Suprapubic skin (tissue), 4 donors: ENCODE data around the gene ZNF804B. TPM values are rescaled to one million over a fixed set of nuclear protein-coding genes. Genes with fewer than 3 reads are reported as not detected.

Experiments used
- DNase-seq, 2 donors: peaks; one replicate each; pipeline ENCODE4 v3.0.0-alpha.2; 2019; ENCODE audit warnings: low spot score in 2 of 2
- H3K27ac ChIP-seq: fragments of 200-600 bp; sonication (generic); one replicate; pipeline ENCODE4 v1.5.1; 2019
- H3K27me3 ChIP-seq: fragments of 200-600 bp; sonication (generic); one replicate; pipeline ENCODE4 v1.5.1; 2019
- H3K36me3 ChIP-seq: fragments of 200-600 bp; sonication (generic); one replicate; pipeline ENCODE4 v1.5.1; 2019
- H3K4me1 ChIP-seq: fragments of 200-600 bp; sonication (generic); one replicate; pipeline ENCODE4 v1.5.1; 2019
- H3K4me3 ChIP-seq: fragments of 200-600 bp; sonication (generic); one replicate; pipeline ENCODE4 v1.5.1; 2019; ENCODE audit warnings: mild to moderate bottlenecking
- H3K9me3 ChIP-seq: fragments of 200-600 bp; sonication (generic); one replicate; pipeline ENCODE4 v1.5.1; 2019
- EP300 ChIP-seq: sonication (generic); formaldehyde crosslinking; IDR thresholded peaks from one replicate; pipeline ENCODE4 v1.6.1; 2017; ENCODE audit warnings: antibody characterized with exemption
- POLR2A ChIP-seq, 2 donors: fragments of 450-650 bp; IDR thresholded peaks; one replicate each; pipeline ENCODE4 v1.6.1; 2017; ENCODE audit warnings: antibody characterized with exemption in 2 of 2, mild to moderate bottlenecking in 2 of 2, moderate library complexity in 2 of 2
- POLR2AphosphoS5 ChIP-seq, 3 donors: sonication (generic); formaldehyde crosslinking; IDR thresholded peaks; one replicate each; pipeline ENCODE4 v1.6.1; 2017; ENCODE audit warnings: antibody characterized with exemption in 3 of 3
- WGBS: methylation state at CpG from one replicate; pipeline ENCODE4 v1.1.5; 2018; 5-methylcytosine and 5-hydroxymethylcytosine counted together
- total RNA-seq, 4 donors: library from RNA; depleted of rRNA; stranded (reverse); fragments of >200 nt; gene quantifications; one replicate each; pipeline ENCODE4 v1.1.0, GENCODE V29; 2016
- TF ChIP-seq, protein P1 (sequence below), 2 donors: fragments of 200-600 bp in 1 of 2; fragments of 450-650 bp in 1 of 2; sonication (generic) in 1 of 2; IDR thresholded peaks; one replicate each; pipeline ENCODE4 v1.5.1; 2016 to 2019; ENCODE audit warnings: antibody characterized with exemption in 2 of 2, mild to moderate bottlenecking in 1 of 2, moderate library complexity in 1 of 2

ZNF804B gene
- total RNA-seq, 4 donors from 2014 or later = not detected

DNA sequence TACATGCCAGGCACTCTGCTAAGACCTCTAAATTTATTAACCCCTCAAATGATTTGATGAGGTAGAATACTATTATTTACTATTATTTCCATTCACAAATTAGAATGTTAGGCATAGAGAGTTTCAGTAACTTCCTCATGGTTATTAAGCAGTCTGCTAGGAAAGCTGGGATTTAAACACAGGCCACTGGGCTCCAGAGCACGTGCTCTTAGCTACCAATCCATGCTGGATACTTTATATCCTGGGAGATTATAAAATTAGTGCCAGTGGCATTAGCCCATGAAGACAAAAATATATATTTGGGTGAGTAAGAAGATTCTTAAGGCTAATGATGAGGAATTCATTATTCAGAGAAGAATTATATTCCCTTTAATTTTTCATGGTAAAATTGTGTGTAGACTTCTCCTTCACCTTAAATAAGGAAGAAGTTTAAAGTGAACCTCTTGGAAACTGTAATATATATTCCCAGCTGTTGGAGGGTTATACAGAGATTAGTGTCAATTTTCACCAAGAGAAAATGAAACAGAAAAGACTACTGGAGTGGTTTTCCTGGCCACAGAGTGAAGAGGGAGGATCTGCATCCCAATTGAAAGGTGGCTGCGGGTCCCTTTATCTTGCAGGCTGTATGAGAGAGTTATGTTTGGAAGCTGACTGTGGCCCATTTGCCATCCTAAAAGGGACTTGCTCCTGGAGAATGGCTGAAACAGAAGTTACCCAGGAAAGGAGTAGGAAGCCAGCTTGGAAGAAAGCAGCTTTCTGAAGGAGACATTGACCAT, 370.3 kb downstream of the ZNF804B start:
- Histone ChIP-seq H3K27ac (no peak overlapping the region), H3K4me1 (no peaks in the 10 kb centered on the region), H3K9me3 (no peaks in the 10 kb centered on the region), H3K4me3 (no peak overlapping the region), H3K36me3 (no peaks in the 10 kb centered on the region), H3K27me3 (no peaks in the 10 kb centered on the region)
- 85% methylated on average over 2 of the region's 2 CpGs for WGBS
- no peak for TF ChIP-seq POLR2A (IDR thresholded peaks at IDR 0.05)
- TF ChIP-seq, protein P1, sequence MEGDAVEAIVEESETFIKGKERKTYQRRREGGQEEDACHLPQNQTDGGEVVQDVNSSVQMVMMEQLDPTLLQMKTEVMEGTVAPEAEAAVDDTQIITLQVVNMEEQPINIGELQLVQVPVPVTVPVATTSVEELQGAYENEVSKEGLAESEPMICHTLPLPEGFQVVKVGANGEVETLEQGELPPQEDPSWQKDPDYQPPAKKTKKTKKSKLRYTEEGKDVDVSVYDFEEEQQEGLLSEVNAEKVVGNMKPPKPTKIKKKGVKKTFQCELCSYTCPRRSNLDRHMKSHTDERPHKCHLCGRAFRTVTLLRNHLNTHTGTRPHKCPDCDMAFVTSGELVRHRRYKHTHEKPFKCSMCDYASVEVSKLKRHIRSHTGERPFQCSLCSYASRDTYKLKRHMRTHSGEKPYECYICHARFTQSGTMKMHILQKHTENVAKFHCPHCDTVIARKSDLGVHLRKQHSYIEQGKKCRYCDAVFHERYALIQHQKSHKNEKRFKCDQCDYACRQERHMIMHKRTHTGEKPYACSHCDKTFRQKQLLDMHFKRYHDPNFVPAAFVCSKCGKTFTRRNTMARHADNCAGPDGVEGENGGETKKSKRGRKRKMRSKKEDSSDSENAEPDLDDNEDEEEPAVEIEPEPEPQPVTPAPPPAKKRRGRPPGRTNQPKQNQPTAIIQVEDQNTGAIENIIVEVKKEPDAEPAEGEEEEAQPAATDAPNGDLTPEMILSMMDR (IDR thresholded peaks at IDR 0.05) = no peak
- no peak for TF ChIP-seq POLR2AphosphoS5 (IDR thresholded peaks at IDR 0.05)
- TF ChIP-seq EP300 = no peak
- DNase-seq = no peak

- Histone ChIP-seq H3K4me1 (no peaks in the 10 kb centered on the region), H3K27me3 (no peaks in the 10 kb centered on the region), H3K4me3 (no peak overlapping the region), H3K36me3 (no peaks in the 10 kb centered on the region), H3K9me3 (peaks cover 6% of the 10 kb centered on the region), H3K27ac (no peak overlapping the region)
- TF ChIP-seq POLR2A (IDR thresholded peaks at IDR 0.05) (no peak), EP300 (no peak), POLR2AphosphoS5 (IDR thresholded peaks at IDR 0.05) (no peak)
- TF ChIP-seq, protein P1 (IDR thresholded peaks at IDR 0.05) = no peak
- no peak for DNase-seq
- 81% methylated on average over 3 of the region's 3 CpGs for WGBS
Measured at GRCh38 chr7:89133357-89133756, 373.9 kb downstream of the ZNF804B start.

DNA sequence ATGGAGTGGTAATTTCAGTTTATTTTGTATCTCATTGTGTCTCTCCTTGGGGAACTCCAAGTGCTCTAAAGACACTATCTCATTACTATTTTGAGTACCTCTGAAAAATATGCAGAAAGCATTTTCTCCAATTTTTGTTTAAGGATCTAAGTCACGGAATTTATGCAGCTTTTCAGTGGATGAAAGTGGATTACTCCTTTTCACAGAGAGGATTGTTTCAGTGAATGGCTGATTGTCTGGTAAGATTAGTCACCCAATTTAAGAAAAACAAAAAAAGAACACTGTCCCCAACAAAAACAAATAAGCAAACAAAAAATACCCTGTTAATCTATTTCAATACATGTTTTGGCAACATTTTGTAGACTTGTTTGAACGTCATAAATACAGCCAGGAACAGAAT, 374.3 kb downstream of the ZNF804B start:
- TF ChIP-seq POLR2AphosphoS5 (IDR thresholded peaks at IDR 0.05) = no peak
- Histone ChIP-seq H3K27ac (no peak overlapping the region), H3K4me3 (no peak overlapping the region), H3K27me3 (no peaks in the 10 kb centered on the region), H3K36me3 (no peaks in the 10 kb centered on the region), H3K4me1 (no peaks in the 10 kb centered on the region), H3K9me3 (peaks cover 6% of the 10 kb centered on the region)
- WGBS = 57% methylated on average over 2 of the region's 2 CpGs
- no peak for DNase-seq

DNA sequence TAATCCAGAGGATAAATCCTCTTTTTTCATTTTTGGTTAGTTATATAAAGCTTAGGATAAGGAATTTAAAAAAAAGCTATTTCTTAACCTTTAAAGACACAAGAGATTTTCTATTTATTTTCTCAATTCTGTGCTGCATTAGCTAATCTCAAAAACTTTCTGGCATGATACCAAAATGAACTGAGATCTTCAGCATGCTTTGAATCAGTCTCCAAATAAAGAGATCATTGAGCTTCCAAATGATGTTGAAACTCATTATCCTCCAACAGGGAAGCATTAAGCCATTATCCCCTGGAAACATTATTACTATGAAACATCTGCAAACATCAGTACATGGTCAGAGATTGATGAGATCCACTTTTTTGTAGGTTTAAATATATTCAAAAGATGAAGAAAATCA, 386.3 kb downstream of the ZNF804B start:
- no peaks in the 10 kb centered on the region for H3K36me3 ChIP-seq
- H3K27me3 ChIP-seq = no peaks in the 10 kb centered on the region
- H3K9me3 ChIP-seq = peaks cover 4% of the 10 kb centered on the region
- H3K4me1 ChIP-seq = no peaks in the 10 kb centered on the region
- no peak for DNase-seq
- H3K27ac ChIP-seq = no peak overlapping the region
- H3K4me3 ChIP-seq = no peak overlapping the region
- TF ChIP-seq EP300 (no peak), POLR2A (IDR thresholded peaks at IDR 0.05) (no peak)

GRCh38 chr7:89160107-89160506, 400.6 kb downstream of the ZNF804B start:
- WGBS = 63% methylated on average over 2 of the region's 2 CpGs
- no peaks in the 10 kb centered on the region for H3K36me3 ChIP-seq
- TF ChIP-seq POLR2A (IDR thresholded peaks at IDR 0.05) = no peak
- TF ChIP-seq EP300 = no peak
- no peak for TF ChIP-seq POLR2AphosphoS5 (IDR thresholded peaks at IDR 0.05)
- TF ChIP-seq, protein P1 (IDR thresholded peaks at IDR 0.05) = no peak

GRCh38 chr7:89165421-89165820, 405.9 kb downstream of the ZNF804B start:
- Histone ChIP-seq H3K36me3 (no peaks in the 10 kb centered on the region), H3K27ac (no peak overlapping the region), H3K4me1 (no peaks in the 10 kb centered on the region), H3K9me3 (no peaks in the 10 kb centered on the region), H3K27me3 (no peaks in the 10 kb centered on the region), H3K4me3 (no peak overlapping the region)
- DNase-seq = no peak
- WGBS = 89% methylated on average over 3 of the region's 3 CpGs
- TF ChIP-seq POLR2AphosphoS5 (IDR thresholded peaks at IDR 0.05) (no peak), POLR2A (IDR thresholded peaks at IDR 0.05) (no peak), EP300 (no peak)
- TF ChIP-seq, protein P1 (IDR thresholded peaks at IDR 0.05) = no peak

More at GRCh38 chr7:89160107-89160506, 400.6 kb downstream of the ZNF804B start:
- DNase-seq = no peak
- Histone ChIP-seq H3K27me3 (no peaks in the 10 kb centered on the region), H3K27ac (no peak overlapping the region), H3K9me3 (no peaks in the 10 kb centered on the region), H3K4me3 (no peak overlapping the region), H3K4me1 (no peaks in the 10 kb centered on the region)
